Rectal smooth muscle tissue (tissue), 1 donor: ENCODE measurements around the gene RABEP2.
"Not testable (repeated sequence)": the region's sequence is repeated elsewhere in the genome, so short reads cannot be mapped to it uniquely, and the experiment has no call there.

ENCODE experiments used
- H3K27ac ChIP-seq: one replicate; pipeline ENCODE4 v1.7.0; 2013; ENCODE audit warnings: low read depth, low read length, inconsistent platforms
- H3K27me3 ChIP-seq: one replicate; pipeline ENCODE4 v1.7.0; 2013; ENCODE audit warnings: low read length; ENCODE audit not compliant: control insufficient read depth, insufficient read depth
- H3K36me3 ChIP-seq: one replicate; pipeline ENCODE4 v1.7.0; 2013; ENCODE audit warnings: low read length; ENCODE audit not compliant: control insufficient read depth, insufficient read depth
- H3K4me1 ChIP-seq: one replicate; pipeline ENCODE4 v1.7.0; 2013; ENCODE audit warnings: low read length; ENCODE audit not compliant: control insufficient read depth, insufficient read depth
- H3K4me3 ChIP-seq: one replicate; pipeline ENCODE4 v1.7.0; 2013; ENCODE audit warnings: low read length
- H3K9ac ChIP-seq: one replicate; pipeline ENCODE4 v1.7.0; 2013; ENCODE audit warnings: low read length

The RABEP2 gene, protein sequence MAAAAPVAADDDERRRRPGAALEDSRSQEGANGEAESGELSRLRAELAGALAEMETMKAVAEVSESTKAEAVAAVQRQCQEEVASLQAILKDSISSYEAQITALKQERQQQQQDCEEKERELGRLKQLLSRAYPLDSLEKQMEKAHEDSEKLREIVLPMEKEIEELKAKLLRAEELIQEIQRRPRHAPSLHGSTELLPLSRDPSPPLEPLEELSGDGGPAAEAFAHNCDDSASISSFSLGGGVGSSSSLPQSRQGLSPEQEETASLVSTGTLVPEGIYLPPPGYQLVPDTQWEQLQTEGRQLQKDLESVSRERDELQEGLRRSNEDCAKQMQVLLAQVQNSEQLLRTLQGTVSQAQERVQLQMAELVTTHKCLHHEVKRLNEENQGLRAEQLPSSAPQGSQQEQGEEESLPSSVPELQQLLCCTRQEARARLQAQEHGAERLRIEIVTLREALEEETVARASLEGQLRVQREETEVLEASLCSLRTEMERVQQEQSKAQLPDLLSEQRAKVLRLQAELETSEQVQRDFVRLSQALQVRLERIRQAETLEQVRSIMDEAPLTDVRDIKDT

DNA sequence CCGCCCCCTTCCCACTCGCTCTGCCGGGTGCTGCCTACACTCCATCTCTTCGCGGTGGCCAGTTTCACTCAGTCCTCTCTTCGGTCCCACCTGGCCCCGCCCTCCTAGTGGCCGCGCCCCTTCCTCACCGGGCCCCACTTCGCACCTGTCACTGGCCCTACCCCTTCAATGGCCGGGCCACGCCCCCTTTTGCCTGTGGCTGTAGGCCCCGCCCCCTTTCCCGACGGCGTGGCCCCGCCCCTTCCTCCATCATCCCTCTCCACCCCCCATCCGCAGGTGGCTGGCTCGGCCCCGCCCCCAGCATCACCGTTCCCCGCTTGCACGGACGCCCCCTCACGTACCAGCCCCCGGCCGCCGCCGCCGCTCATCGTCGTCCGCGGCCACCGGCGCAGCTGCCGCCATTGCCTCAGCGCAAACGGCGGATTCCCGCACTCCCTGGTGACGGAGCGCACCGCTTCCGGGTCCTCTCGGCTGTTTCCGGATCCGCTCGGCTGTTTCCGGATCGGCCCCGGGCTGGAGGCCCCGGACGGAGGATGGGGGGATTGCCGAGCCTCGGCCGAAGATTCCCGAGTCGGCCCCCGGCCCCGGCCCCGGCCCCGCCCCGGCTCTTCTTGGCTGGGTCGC lies at the start of gene RABEP2:
Gene RABEP2 (minus strand): TSS at position 477 of the 624 bp plus-strand sequence. CDS start 75 bp downstream, at position 402.
- H3K27me3 ChIP-seq = no peaks in the 10 kb centered on the region
- H3K4me3 ChIP-seq = peak within 1 kb of the TSS; percentile 81
- peaks cover 3% of the 10 kb centered on the region for H3K36me3 ChIP-seq
- peak within 1 kb of the TSS; percentile 95 for H3K27ac ChIP-seq
- H3K9ac ChIP-seq = peak within 1 kb of the TSS; percentile 92
- no peaks in the 10 kb centered on the region for H3K4me1 ChIP-seq

- H3K9ac ChIP-seq = peak within 1 kb of the TSS; percentile 94
- H3K27me3 ChIP-seq = no peaks in the 10 kb centered on the region
- peak within 1 kb of the TSS; percentile 100 for H3K4me3 ChIP-seq
- peak within 1 kb of the TSS; percentile 74 for H3K27ac ChIP-seq
- H3K36me3 ChIP-seq = peaks cover 7% of the 10 kb centered on the region
- peaks cover 5% of the 10 kb centered on the region for H3K4me1 ChIP-seq
Observed at GRCh38 chr16:28974437-28975157, 49.6 kb upstream of the RABEP2 start, which contains the start of gene SPNS1. Gene SPNS1, plus strand, starts transcription at chr16:28974778. Its CDS starts 374 bp downstream, at chr16:28975152.

DNA sequence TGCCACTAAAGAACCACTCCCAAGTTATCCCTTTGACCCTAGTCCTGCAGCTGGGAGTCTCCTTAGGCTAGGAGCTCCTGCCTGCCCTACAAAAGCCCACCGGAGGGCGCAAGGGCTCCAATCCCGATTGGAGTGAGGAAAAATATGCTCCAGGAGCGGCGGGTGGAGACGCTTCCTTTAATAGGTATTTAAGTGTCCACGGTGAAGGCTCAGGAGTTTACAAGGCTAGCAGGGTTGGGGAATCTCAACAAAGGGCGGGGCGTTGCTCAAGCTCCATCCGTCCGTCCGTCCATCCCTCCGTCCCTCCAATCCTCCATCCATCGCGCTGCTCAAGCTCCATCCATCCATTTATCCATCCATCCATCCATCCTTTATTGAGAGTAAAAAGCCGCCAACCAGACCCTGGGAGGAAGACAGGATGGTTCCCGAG lies 49.0 kb upstream of the RABEP2 start:
- Histone ChIP-seq H3K27me3 (no peaks in the 10 kb centered on the region), H3K4me3 (peak overlapping the region; percentile 100), H3K4me1 (peaks cover 5% of the 10 kb centered on the region), H3K36me3 (peaks cover 7% of the 10 kb centered on the region), H3K27ac (peak overlapping the region; percentile 74), H3K9ac (peak overlapping the region; percentile 74)

DNA sequence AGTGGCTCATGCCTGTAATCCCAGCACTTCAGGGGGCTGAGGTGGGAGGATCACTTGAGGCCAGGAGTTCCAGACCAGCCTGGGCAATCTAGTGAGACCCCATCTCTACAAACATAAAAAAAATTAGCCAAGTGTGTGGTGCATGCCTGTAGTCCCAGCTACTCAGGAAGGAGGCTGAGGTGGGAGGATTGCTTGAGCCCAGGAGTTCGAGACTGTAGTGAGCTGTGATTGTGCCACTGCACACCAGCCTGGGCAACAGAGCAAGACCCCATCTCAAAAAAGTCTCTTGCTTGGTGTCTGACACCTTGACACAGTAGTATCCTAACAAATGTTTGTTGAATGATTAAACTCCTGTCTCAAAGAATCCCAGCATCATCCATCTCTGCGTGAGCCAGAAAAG lies 44.7 kb upstream of the RABEP2 start:
- H3K27ac ChIP-seq, H3K27me3 ChIP-seq, H3K36me3 ChIP-seq, H3K4me3 ChIP-seq, H3K9ac ChIP-seq, H3K4me1 ChIP-seq: not testable (repeated sequence)

DNA sequence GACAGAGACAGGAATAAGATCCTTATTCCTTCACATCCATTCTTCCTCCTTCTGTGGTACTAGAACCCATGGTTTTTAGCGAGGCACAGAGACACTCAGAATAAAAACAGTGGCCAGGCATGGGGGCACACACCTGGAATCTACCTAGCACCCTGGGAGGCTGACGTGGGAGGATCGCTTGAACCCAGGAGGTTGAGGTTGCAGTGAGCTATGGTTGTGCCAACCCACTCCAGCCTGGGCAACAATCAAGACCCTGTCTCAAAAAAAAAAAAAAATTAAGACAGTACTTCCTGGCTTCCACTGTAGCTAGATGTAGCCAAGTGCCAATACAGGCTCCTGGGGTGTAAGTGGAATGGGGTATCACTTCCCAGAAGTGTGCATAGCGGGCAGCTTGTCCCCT lies 42.1 kb upstream of the RABEP2 start:
- H3K36me3 ChIP-seq = peaks cover 18% of the 10 kb centered on the region
- H3K4me3 ChIP-seq = no peak overlapping the region
- H3K27me3 ChIP-seq = no peaks in the 10 kb centered on the region
- no peaks in the 10 kb centered on the region for H3K4me1 ChIP-seq
- no peak overlapping the region for H3K27ac ChIP-seq
- H3K9ac ChIP-seq = no peak overlapping the region

GRCh38 chr16:28964496-28964895 lies 39.5 kb upstream of the RABEP2 start:
- Histone ChIP-seq H3K36me3 (peaks cover 26% of the 10 kb centered on the region), H3K27ac (no peak overlapping the region), H3K4me3 (no peak overlapping the region), H3K9ac (no peak overlapping the region), H3K4me1 (no peaks in the 10 kb centered on the region), H3K27me3 (no peaks in the 10 kb centered on the region)

- Histone ChIP-seq H3K27ac (no peak overlapping the region), H3K27me3 (no peaks in the 10 kb centered on the region), H3K36me3 (peaks cover 27% of the 10 kb centered on the region), H3K4me3 (no peak overlapping the region), H3K4me1 (no peaks in the 10 kb centered on the region), H3K9ac (no peak overlapping the region)
Observed at GRCh38 chr16:28964072-28964471, 39.0 kb upstream of the RABEP2 start.

GRCh38 chr16:28958836-28959235 lies 33.8 kb upstream of the RABEP2 start:
- Histone ChIP-seq H3K27me3 (no peaks in the 10 kb centered on the region), H3K27ac (no peak overlapping the region), H3K9ac (no peak overlapping the region), H3K4me1 (no peaks in the 10 kb centered on the region), H3K36me3 (peaks cover 43% of the 10 kb centered on the region), H3K4me3 (no peak overlapping the region)

DNA sequence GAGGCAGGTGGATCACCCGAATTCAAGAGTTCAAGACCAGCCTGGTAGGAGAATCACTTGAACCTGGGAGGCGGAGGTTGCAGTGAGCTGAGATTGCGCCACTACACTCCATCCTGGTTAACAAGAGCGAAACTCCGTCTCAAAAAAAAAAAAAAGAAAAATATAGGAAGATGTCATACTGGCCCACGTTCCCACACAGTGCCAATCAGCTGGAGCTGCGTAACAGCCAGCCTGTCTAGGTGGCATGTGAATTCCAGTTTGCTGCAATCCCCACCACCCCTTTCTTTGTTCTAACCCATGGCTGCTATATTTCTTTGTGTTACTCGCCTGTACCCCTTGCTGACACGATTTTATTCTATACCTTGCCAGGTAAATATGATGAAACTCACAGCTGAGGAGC lies 33.2 kb upstream of the RABEP2 start:
- Histone ChIP-seq H3K4me3 (no peak overlapping the region), H3K27ac (no peak overlapping the region), H3K36me3 (peaks cover 40% of the 10 kb centered on the region), H3K27me3 (no peaks in the 10 kb centered on the region), H3K4me1 (no peaks in the 10 kb centered on the region), H3K9ac (no peak overlapping the region)

- Histone ChIP-seq H3K27ac (no peak overlapping the region), H3K9ac (peak overlapping the region; percentile 62), H3K27me3 (no peaks in the 10 kb centered on the region)
Observed at GRCh38 chr16:28951410-28951943, 26.4 kb upstream of the RABEP2 start.

GRCh38 chr16:28950648-28951409 lies 25.8 kb upstream of the RABEP2 start, which contains the start of gene NFATC2IP:
Gene NFATC2IP, plus strand, starts transcription at chr16:28950937. Its CDS starts 75 bp downstream, at chr16:28951012.
- H3K27me3 ChIP-seq = no peaks in the 10 kb centered on the region
- peaks cover 15% of the 10 kb centered on the region for H3K36me3 ChIP-seq
- peak within 1 kb of the TSS; percentile 86 for H3K4me3 ChIP-seq
- H3K4me1 ChIP-seq = peaks cover 9% of the 10 kb centered on the region
- peak within 1 kb of the TSS; percentile 78 for H3K27ac ChIP-seq
- H3K9ac ChIP-seq = peak within 1 kb of the TSS; percentile 62

More at GRCh38 chr16:28951410-28951943, 26.4 kb upstream of the RABEP2 start:
- H3K4me3 ChIP-seq = peak overlapping the region; percentile 86
- peaks cover 21% of the 10 kb centered on the region for H3K36me3 ChIP-seq
- H3K4me1 ChIP-seq = peaks cover 8% of the 10 kb centered on the region
